Stimulated activated CD8-positive, alpha-beta memory T cell treated with anti-CD3 and anti-CD28 coated beads, Interleukin-4, amount 100 ng/mL, for 4 hours (primary cell): ENCODE measurements around the gene ITGB2.

Experiments
- DNase-seq, 2 donors: peaks; one replicate each; pipeline ENCODE4 v3.0.0-alpha.2; 2020; ENCODE audit warnings: low read depth in 2 of 2, low spot score in 1 of 2

The ITGB2 gene

DNA sequence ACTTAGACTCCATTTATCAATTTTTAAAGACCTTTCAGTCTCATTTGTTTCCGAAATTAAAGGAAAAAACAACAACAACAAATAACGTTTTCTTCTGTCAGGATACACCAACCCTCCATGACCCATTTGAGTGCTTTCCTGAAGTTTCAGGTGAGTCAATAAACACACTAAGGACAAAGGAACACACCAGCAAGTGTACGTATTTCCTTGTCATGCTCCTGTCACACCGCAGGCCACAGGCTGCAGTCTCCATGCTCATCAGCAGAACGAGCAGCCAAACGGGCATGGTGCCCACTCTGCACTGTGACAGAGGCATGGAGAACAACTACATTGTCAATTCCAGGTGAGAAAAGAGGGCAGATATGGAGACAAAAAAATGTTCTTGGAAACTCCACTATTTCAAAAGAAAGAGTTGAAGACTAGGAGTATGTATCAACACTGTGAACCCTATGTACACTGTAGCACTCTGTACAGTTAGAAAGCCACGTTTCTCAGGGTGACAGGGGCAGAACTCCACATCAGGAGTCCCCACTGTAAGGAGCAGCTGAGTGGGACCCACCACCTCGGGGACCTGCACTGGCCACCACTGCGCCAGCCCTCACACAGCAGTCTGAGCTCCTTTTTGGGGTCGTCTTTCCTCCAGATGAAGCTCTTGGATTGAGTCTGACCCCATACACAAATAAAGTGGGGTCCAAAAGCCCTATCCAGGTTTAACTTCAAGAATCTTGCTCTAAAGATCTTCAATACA, 49.8 kb downstream of the ITGB2 start:
- no peak for DNase-seq

DNA sequence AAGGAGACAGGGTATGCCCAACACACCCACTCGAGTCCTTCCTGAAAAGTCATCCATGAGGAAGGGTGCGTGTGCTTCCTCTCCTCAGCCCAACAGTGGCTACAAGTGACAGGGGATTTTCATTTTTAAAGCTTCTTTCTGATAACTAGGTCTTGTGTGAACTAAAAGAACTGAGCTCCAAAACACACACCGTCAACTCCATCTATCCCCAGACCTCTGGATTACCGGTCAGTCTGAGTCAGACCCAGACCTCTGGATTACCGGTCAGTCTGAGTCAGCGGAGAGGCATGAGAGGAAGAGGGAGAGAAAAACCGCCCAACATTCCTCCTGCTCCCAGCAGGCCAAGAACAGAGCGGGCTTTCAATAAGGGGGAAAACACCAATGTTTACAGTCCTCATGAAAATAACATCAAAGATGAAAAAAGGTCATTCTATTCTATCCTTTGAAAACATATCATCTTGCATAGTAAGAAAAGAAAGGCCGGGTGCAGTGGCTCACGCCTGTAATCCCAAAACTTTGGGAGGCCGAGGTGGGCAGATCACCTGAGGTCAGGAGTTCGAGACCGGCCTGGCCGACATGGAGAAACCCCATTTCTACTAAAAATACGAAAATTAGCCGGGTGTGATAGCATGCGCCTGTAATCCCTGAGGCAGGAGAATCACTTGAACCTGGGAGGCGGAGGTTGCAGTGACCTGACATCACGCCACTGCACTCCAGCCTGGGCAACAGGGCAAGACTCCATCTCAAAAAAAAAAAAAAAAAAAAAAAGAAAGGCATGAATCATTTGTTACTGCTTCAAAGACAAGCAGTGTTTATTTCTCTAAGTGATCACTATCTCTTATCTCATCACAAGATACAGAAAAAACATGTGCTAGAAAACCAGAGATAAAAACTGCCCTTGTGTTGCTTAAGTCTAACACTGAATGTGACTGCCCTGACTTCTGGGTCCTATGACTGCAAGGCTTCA, 50.6 kb downstream of the ITGB2 start:
- no peak for DNase-seq

DNA sequence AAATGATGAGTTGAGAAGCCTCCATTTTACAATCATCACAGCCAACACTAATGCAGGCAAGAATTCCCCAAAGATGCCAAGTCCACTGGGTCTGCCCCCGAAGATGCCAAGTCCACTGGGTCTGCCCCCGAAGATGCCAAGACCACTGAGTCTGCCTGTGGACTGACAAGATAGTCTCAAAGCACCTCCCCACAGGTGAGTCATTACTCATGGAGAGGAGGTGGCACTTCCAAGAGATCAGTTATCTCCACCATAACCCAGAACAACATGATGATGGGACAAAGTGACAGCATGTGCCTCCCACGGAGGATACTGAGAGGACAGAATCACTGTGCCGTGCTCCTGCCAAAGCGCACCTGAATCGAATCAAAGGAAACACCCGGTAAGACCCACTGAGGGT, 52.0 kb downstream of the ITGB2 start:
- DNase-seq = no peak

DNA sequence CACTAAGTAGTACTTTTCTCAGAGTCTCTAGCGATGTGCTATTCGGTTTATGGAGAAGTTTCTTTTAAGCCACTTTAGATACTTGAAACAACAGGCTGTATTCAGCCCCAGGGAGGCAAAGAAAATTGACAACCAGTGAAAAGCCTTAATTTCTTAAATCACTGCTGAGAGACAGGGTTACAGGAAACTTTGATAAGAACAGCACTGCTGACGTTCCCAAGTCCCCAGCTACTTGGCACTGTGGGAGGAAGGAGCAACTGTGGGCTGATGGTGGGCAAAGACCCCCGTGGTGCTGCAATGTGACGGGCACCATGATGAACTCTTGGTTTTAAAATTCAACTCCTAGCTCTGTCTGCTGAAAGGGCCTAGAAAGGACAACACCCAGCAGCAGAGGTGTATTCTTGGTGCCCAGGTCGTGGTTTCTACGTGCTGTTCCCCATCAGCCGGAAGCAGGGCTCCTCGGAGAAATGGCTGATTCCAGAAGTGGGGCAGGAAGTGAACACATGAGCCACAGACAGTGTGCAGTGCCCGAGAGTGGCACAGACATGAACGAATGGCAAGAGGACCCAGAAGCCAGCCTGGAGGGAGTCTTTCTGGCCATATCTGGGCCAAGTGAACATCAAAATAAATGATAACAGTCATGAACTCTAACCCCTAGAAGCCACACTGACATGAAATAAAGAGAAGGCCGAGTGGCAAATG, 52.5 kb downstream of the ITGB2 start:
- DNase-seq = no peak

DNA sequence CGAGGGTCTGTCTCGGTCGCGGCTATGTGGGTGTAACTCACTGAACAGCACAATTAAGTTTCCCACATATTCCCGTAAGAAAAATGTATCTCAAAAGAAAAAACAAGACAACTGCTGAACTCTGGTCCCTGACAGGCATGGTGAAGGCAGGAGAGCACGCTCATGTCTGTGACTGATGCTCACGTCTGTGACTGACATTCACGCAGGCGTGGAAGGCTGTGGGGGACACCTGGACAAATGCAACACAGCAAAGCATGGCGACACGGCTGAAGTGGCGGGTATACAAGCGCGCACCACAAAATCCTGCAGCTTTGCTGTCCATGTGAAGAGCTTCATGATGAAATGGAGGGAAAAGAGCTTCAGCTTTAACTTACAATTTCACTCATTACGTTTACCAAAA, 53.2 kb downstream of the ITGB2 start:
- DNase-seq = no peak

DNA sequence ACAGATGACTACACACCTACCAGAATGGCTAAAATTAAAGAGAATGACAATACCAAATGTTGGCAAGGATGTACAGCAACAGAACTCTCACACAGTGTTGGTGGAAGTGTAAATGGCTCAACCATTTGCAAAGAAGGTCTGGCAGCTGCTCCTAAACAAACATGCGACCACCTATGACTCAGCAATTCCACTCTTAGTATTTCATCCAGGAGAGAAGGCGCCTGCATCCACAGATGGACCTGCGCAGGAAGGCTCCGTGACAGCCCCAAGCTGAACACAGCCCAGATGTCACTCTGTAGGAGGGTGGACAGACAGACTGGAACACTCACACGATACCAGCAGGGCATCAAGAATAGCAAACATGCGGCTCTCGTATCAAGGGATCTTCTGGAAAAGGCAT, 53.9 kb downstream of the ITGB2 start:
- no peak for DNase-seq

DNA sequence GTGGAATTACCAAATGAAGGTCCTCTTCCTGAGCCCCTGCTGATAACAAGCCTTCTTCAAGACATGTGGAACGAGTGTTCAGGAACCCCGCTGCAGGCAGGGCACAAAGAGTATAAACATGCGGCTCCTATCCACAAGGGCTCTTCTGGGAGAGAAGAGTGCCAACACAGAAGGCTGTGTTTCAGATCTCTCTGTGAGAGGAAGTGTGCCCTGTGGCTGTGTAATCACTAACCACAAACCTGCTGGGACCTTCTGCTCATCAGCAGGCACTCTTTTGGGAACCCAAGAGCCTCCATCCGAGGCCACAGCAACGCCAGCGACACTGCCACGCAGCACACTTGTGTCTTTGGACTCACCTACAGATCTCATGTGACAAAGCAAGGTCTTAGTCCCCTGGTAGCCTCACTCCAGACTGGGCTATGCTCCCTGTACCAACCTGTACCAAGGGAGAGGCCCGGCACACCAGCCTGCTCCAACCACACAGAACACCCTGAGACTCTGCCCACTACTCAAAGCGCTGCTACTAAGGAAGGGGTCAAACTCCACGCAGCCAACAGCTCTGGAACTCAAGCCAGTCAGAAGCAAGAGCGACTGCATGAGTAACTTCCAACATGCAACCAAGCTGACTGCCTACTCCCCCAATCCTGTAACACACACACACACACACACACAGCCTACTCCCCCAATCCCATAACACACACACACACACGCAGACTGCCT, 55.0 kb downstream of the ITGB2 start:
- no peak for DNase-seq

DNA sequence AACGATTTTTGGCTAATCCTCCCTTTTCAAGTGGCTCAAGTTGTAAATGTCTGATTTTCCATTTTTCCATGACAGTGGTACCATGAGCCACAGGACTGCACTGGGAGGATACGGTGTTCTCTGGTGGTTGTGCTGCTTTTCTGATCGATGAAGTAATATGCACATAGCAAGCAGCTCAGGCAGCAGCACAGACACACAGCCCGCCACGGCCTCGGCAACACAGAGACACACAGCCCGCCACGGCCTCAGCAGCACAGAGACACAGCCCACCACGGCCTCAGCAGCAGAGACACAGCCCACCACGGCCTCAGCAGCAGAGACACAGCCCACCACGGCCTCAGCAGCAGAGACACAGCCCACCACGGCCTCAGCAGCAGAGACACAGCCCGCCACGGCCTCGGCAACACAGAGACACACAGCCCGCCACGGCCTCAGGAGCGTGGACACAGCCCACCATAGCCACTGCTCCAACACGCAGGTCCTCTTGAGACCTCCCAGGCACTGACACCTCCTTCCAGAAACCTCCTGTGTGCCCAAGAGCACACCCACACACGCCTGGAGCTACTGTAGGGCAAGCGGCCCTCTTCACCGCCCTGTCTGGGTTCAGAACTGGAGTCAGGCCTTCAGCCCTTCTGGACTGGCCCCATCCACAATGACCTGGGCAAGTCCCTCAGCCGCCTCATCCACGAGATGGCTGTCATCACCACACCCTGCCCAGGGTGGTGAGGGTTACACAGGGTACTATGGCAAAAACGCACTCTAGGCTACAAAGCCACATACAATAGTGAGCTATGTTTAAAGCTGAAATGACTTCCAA, 57.6 kb downstream of the ITGB2 start:
- DNase-seq = no peak

DNA sequence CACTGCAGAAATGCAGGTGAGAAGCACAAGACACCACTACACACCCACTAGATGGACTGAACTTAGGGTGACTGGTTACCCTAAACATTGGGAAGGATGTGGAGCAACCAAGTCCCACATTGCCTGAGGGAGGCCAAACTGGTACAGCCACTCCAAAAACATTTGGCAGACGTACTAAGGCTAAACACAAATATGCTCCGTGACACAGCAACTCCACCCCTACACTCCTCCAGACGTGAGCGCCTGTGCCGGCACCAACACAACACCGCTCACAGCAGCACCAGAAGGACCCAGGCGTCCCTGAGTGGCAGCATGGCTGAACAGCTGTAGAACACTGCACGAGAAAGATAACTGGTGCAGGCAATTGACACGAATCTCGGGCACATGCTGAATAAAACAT, 61.9 kb downstream of the ITGB2 start:
- no peak for DNase-seq

DNA sequence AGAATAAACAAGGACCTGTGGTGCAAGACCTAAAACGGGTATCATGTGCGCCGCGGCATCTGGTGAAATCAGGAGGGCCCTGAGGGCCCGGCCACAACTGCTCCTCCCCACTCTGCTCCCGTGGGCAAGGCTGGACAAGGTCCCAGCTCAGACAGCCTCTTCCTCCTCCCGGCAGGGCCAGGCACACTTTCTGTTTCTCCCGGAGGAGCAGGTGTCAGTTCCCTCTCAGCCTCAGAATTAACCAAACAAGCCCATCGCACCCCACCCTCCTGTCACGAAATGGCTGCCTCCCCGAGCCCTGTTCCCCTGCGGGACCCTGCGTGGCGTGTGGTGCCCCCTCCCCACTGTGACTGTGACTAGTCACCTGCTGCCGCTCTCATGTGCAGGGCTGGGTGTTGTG, 62.4 kb downstream of the ITGB2 start:
- DNase-seq = no peak

DNA sequence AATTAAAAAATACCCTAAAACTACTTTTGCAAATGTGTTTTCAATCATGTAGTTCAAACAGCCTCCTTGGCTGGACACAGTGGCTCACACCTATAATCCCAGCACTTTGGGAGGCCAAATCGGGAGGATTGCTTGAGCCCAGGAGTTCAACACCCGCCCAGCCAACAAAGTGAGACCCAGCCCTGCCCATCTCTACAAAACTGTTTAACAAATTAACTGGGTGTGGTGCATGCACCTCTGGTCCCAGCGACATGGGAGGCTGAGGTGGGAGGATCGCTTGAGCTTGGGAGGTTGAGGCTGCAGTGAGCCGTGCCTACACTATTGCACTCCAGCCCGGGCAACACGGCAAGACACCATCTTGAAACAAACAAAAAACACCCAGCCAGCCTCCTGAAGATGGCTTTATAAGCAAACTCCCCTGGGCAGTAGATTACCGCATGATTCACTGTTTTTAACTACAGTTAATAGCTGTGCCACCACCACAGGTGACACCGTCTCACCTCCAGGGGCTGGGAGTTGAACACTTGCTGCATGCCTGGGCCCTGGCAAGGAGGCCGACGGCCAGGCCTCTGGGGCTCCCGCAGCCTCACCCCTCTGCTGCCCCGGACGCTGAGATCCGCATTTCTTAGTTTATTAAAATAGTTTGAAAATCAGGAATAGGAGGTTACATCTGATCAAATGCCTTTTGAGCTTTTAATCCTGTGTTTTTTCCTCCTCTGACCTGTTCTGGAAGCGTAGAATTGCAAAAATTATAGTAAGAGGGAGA, 63.4 kb downstream of the ITGB2 start:
- no peak for DNase-seq

DNA sequence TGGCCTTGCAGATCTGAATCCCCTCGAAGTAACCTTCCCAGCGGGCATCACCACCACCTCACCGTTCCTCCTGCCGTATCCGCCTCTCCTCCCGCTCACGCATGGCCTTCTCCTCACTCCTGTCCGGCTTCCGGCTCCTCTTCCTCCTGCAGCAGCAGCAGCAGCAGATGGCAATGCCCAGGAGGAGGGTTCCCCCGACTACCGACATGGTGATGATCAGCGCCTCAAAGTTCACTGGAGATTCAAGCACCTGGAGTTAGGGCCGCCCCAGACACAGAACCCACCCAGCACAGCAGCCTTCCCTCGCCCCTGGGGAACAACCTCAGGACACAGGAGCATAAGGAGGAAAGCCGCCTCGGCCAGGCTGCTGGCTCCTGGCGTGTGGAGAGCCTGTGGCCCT, 64.6 kb downstream of the ITGB2 start:
- DNase-seq = no peak

DNA sequence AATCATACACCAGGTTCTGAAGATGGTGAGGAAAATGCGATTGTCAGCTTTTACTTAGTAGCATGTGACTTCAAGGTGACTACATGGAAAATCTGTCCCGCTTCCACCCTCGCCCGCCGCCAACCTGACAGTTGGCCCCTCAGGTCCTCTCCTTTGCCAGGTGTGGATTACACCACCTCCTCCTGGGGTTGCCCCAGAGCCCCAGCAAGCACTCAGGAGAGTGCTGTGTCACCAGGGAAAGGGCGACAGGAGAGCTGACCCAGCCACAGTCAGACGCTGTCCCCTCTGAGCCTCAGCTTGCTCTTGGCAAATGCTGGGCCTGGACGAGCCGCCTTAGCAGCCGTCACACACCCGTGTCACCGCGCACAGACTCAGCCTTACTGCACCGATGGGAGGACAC, 65.1 kb downstream of the ITGB2 start:
- DNase-seq = no peak

DNA sequence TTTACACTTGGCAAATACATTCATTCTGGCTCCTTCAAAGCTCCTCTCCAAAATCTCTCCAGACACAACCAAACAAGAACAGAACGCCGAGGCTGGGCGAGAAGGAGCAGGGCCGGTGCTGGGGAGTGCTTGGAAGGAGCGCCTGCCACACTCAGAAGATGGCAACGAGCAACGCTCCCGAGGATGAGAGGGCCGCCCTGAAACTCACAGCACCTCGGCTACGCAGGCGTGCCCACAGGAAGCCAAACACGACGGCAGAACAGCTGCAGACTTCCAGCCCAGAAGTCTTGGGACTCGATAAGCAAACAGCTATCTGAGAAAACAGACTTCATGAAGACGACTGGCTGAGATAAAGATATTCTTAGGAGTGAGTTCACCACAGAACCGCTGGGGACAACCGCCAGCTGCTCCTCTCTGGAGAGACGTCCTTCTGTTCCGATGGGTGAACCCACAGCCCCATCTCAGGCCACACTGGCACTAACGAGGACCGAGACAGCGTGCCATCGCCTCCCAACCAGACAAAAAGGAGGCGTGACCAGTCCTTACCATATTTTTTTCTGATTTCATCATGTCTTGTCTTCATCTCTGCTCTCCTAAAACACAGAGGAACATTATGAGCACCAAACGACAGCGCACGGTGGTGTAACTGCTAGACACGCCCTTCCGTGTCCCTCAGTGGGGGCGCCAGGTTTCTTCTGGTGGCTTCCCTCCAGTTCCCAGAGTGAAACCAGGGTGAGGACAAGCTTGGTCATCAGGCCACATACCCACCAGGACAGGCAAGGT, 65.8 kb downstream of the ITGB2 start:
- DNase-seq = no peak

DNA sequence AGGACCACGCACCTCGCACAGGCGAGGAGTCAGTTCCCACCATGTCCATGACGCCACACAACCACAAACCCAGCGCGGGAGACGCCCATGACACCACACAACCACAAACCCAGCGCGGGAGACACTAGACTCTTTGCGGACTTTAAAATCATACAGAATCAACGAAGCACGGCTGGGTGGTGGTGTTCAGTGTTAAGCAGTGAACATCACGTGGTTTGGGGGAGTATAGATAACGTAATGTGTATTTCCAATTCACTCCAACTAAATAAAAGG, 66.4 kb downstream of the ITGB2 start:
- no peak for DNase-seq

DNA sequence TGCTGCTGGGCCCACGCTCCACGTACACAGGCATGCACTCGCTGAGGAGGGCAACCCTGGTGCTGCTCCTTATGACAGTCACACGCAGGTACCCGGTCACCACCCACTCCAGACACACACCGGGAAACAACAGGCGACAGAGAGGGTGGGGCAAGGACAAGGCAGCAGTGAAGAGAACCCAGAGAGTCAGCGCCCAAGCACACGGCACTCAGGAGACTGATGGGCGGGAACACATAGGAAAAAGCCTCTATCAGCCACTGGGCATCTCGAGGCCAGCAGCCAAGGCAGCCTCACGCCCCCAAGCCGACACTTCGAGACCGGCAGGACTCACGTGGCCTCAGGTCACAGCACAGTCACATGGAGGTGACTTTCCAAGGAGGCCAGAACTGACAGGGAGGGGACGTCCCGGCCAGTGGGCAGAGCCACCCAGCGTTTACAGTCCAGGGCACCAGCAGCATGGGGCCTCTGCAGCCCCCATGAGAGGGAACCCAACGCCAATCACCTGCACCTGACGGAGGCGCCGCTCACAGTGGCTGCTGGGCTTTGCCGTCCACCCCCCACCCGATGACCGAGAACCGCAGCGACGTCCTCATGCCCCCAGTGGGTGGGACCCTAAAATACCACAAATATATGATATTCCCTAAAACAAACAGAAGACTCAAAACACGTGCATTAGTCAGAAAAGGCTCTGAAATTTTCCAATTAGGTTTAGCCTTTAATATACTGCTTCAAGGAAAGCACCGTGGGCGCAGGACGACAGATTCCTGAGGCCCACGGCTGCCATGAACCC, 66.9 kb downstream of the ITGB2 start:
- no peak for DNase-seq

DNA sequence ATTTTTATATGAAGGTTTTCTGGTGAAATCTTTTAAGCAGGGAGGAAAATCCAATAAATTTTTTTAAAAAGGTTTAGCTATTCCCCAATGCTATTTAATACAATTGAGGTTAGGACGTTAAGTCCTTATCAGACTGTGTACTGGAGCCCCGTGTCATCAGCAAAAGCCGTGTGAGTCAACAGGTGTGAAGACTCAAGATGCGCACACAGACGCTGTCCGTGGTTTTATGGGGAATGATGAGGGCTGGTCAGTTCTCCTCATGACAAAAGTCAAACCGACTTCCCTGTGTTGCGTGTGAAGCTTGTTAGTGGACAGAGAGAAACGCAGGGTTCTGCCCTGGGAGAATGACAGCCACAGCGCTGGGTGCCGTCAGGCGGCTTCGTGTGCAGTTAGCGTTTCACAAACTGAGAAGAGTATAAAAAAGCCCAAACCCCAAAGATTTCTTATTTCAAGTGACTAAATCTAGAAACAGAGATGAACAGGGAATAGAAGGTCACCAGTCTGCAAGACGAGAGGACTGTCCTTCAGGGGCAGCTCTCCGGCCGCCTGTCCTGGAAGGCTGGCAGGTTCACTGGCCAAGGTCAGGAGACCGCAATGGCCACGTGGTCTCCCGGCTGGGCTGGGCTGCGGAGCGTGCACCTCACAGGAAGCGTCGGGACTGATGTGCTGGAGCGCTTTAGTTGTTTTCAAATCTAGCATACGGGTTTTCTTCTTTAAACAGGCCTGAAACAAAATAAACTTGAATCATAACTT, 69.6 kb downstream of the ITGB2 start:
- no peak for DNase-seq
